Keratinocyte (primary cell): Measurements from ENCODE around the gene EEPD1. TPM values are rescaled to one million over a fixed set of nuclear protein-coding genes. Genes with fewer than 3 reads are reported as not detected.

Source experiments
- DNase-seq: peaks from one replicate; pipeline ENCODE4 v3.0.0-alpha.2; 2011; ENCODE audit warnings: low read depth, missing footprints, low spot score
- FAIRE-seq: peaks from 2 replicates; lab custom pipeline; 2011; peaks lifted over from hg19 to GRCh38; lab: Jason Lieb, UNC
- H2AFZ ChIP-seq: 2 replicates; pipeline ENCODE4 v1.6.0; 2012; ENCODE audit warnings: low read length, control low read depth, inconsistent platforms; ENCODE audit not compliant: control insufficient read depth
- H3K27ac ChIP-seq: 2 replicates; pipeline ENCODE4 v1.5.1; 2011; ENCODE audit warnings: low read length; ENCODE audit not compliant: control insufficient read depth, insufficient read depth
- H3K27me3 ChIP-seq: 3 replicates; pipeline ENCODE4 v1.6.0; 2011; ENCODE audit warnings: low read length; ENCODE audit not compliant: control insufficient read depth, insufficient read depth; ENCODE audit errors: extremely low read depth
- H3K36me3 ChIP-seq, 2 experiments: 2 replicates in 1 of 2; 3 replicates in 1 of 2; pipeline ENCODE4 v1.5.1; 2011; ENCODE audit warnings: low read length in 2 of 2, mild to moderate bottlenecking in 1 of 2; ENCODE audit not compliant: control insufficient read depth in 2 of 2, insufficient read depth in 2 of 2; ENCODE audit errors: extremely low read depth in 1 of 2
- H3K4me1 ChIP-seq: 3 replicates; pipeline ENCODE4 v1.5.1; 2011; ENCODE audit warnings: low read length; ENCODE audit not compliant: control insufficient read depth, insufficient read depth; ENCODE audit errors: extremely low read depth
- H3K4me2 ChIP-seq: 3 replicates; pipeline ENCODE4 v1.6.0; 2011; ENCODE audit warnings: low read depth, low read length; ENCODE audit not compliant: control insufficient read depth, insufficient read depth; ENCODE audit errors: extremely low read depth
- H3K4me3 ChIP-seq, 3 experiments: fragments of 200-600 bp in 1 of 3; sonication (generic) in 1 of 3; 2 replicates in 2 of 3; 3 replicates in 1 of 3; pipeline ENCODE4 v1.5.1; 2011 to 2016; ENCODE audit warnings: low read length in 3 of 3, mild to moderate bottlenecking in 3 of 3, control low read depth in 2 of 3, inconsistent platforms in 1 of 3, low read depth in 1 of 3, mixed read lengths in 1 of 3, mixed run types in 1 of 3, moderate library complexity in 1 of 3; ENCODE audit not compliant: control insufficient read depth in 2 of 3, insufficient read depth in 2 of 3; ENCODE audit errors: extremely low read depth in 1 of 3
- H3K79me2 ChIP-seq: 2 replicates; pipeline ENCODE4 v1.6.0; 2012; ENCODE audit warnings: low read length; ENCODE audit not compliant: control insufficient read depth, insufficient read depth
- H3K9ac ChIP-seq: 3 replicates; pipeline ENCODE4 v1.6.0; 2011; ENCODE audit warnings: low read length; ENCODE audit not compliant: control insufficient read depth, insufficient read depth; ENCODE audit errors: extremely low read depth
- H3K9me1 ChIP-seq: 3 replicates; pipeline ENCODE4 v1.6.0; 2011; ENCODE audit warnings: low read length; ENCODE audit not compliant: control insufficient read depth, insufficient read depth; ENCODE audit errors: extremely low read depth
- H3K9me3 ChIP-seq: 2 replicates; pipeline ENCODE4 v1.5.1; 2012; ENCODE audit warnings: low read depth, low read length; ENCODE audit not compliant: control insufficient read depth
- H4K20me1 ChIP-seq: 3 replicates; pipeline ENCODE4 v1.6.0; 2011; ENCODE audit warnings: low read length; ENCODE audit not compliant: control insufficient read depth, insufficient read depth; ENCODE audit errors: extremely low read depth
- CTCF ChIP-seq, 3 experiments: IDR thresholded peaks in 1 of 3; conservative IDR thresholded peaks in 1 of 3; optimal IDR thresholded peaks in 1 of 3; 2 replicates in 2 of 3; 3 replicates in 1 of 3; pipeline versions ENCODE3 to v1.5.1; 2011; ENCODE audit warnings: low read length in 3 of 3, mild to moderate bottlenecking in 3 of 3, moderate library complexity in 2 of 3, control low read depth in 1 of 3, inconsistent platforms in 1 of 3; ENCODE audit not compliant: insufficient read depth in 2 of 3; ENCODE audit errors: extremely low read depth in 1 of 3
- EZH2 ChIP-seq: IDR thresholded peaks from one replicate; pipeline ENCODE4 v1.6.1; 2012; ENCODE audit warnings: inconsistent platforms, mild to moderate bottlenecking, low read length, moderate library complexity
- dilution Hi-C: fragments of 300-500 bp; cut with MboI; formaldehyde crosslinking; loops from one replicate; pipeline ENCODE4 v1.7.0; 2020; ENCODE audit warnings: low sequenced_read_pairs; ENCODE audit not compliant: extremely low pct_ligation_motif_present
- polyA plus RNA-seq, 5 experiments: library from polyadenylated mRNA; depleted of rRNA in 3 of 5; stranded (reverse) in 3 of 5; stranded (forward) in 1 of 5; unstranded in 1 of 5; fragments of >200 nt; gene quantifications; 1 replicate in 1 of 5; 2 replicates in 3 of 5; 3 replicates in 1 of 5; pipeline versions ENCODE4 v1.2.1 to v1.2.3, GENCODE V29; 2011 to 2012; ENCODE audit warnings: missing spikeins in 2 of 5, low read depth in 1 of 5, low replicate concordance in 1 of 5

EEPD1 gene
- polyA plus RNA-seq, 1 donor (not counting 4 experiments of a cell fraction or from before 2014, with no cell fraction given): 1.2 TPM

DNA sequence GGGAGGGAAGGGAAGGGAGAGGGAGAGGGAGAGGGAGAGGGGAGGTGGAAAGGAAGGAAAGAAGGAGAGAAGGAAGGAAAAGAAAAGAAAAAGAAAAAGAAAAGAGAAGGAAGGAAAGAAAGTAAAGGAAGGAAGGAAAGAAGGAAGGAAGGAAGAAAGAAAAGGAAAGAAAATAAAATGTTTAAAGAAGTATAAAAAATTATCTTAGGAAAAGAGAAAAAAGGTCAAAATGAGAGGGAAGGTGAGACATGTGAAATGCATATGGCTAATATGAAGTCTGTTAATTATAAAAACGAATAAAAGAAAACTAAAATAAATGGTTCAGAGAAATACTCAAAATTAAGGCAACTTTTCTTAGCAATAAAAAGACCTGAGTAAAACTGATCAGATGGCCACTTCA is 190.5 kb downstream of the EEPD1 start:
- dilution Hi-C loops: no loop called here
- H4K20me1 ChIP-seq: no peaks in the 10 kb centered on the region

GRCh38 chr7:36344622-36345021 is 191.6 kb downstream of the EEPD1 start:
- H3K4me3 ChIP-seq: no peak overlapping the region
- no peak for FAIRE-seq
- no peaks in the 10 kb centered on the region for H3K4me1 ChIP-seq
- TF ChIP-seq CTCF (optimal IDR thresholded peaks at IDR 0.05 in 1 of 3, IDR thresholded peaks at IDR 0.05 in 1 of 3, conservative IDR thresholded peaks at IDR 0.05 in 1 of 3; ENCODE audit: extremely low read depth in 1 of 3, insufficient read depth in 2 of 3, low read length in 3 of 3) (no peak), EZH2 (no peak)
- H3K27me3 ChIP-seq: no peaks in the 10 kb centered on the region
- no peaks in the 10 kb centered on the region for H3K9me3 ChIP-seq
- DNase-seq: no peak
- no peak overlapping the region for H3K9ac ChIP-seq
- no peak overlapping the region for H2AFZ ChIP-seq
- no peaks in the 10 kb centered on the region for H3K79me2 ChIP-seq
- H4K20me1 ChIP-seq: no peaks in the 10 kb centered on the region
- H3K9me1 ChIP-seq: no peaks in the 10 kb centered on the region
- H3K27ac ChIP-seq: no peak overlapping the region
- H3K4me2 ChIP-seq: no peak overlapping the region
- dilution Hi-C loops: no loop called here
- no peaks in the 10 kb centered on the region for H3K36me3 ChIP-seq

More for the DNA sequence above, 190.5 kb downstream of the EEPD1 start:
- no peak overlapping the region for H3K4me2 ChIP-seq
- TF ChIP-seq CTCF (optimal IDR thresholded peaks at IDR 0.05 in 1 of 3, IDR thresholded peaks at IDR 0.05 in 1 of 3, conservative IDR thresholded peaks at IDR 0.05 in 1 of 3; ENCODE audit: extremely low read depth in 1 of 3, insufficient read depth in 2 of 3, low read length in 3 of 3) (no peak), EZH2 (no peak)
- H3K4me3 ChIP-seq: no peak overlapping the region
- H3K9me1 ChIP-seq: no peaks in the 10 kb centered on the region
- no peaks in the 10 kb centered on the region for H3K4me1 ChIP-seq
- H3K79me2 ChIP-seq: no peaks in the 10 kb centered on the region
- H3K27ac ChIP-seq: no peak overlapping the region
- no peak overlapping the region for H3K9ac ChIP-seq
- H2AFZ ChIP-seq: no peak overlapping the region
- no peaks in the 10 kb centered on the region for H3K27me3 ChIP-seq
- H3K9me3 ChIP-seq: no peaks in the 10 kb centered on the region
- DNase-seq: no peak
- no peak for FAIRE-seq
- no peaks in the 10 kb centered on the region for H3K36me3 ChIP-seq
